A172 (cell line): Measurements from ENCODE around the gene CHRNB1. TPM values are rescaled to one million over a fixed set of nuclear protein-coding genes. Genes with fewer than 3 reads are reported as not detected.

ENCODE experiments used
- DNase-seq: peaks from one replicate; pipeline ENCODE4 v3.0.0-alpha.2; 2015; ENCODE audit warnings: low spot score
- total RNA-seq: library from RNA; depleted of rRNA; stranded (reverse); fragments of >200 nt; shearing (Covaris generic); gene quantifications from 2 replicates; pipeline ENCODE4 v1.2.3, GENCODE V29; 2014; rRNA removed

Gene CHRNB1
- total RNA-seq, 1 experiment from 2014 or later = 14.1 TPM

- DNase-seq = peak; percentile 88
These were observed 38.6 kb downstream of the CHRNB1 start for GRCh38 chr17:7483255-7484066.

- DNase-seq = peak; percentile 98
These were observed 39.4 kb downstream of the CHRNB1 start, which contains the start of gene POLR2A for GRCh38 chr17:7484067-7484918. POLR2A (plus strand) TSS chr17:7484366.

GRCh38 chr17:7484919-7485377, 40.1 kb downstream of the CHRNB1 start:
- no peak for DNase-seq

GRCh38 chr17:7486181-7486580, 41.3 kb downstream of the CHRNB1 start:
- DNase-seq = no peak

- no peak for DNase-seq
These were observed 45.3 kb downstream of the CHRNB1 start for GRCh38 chr17:7490144-7490543.

- no peak for DNase-seq
These were observed 46.7 kb downstream of the CHRNB1 start for GRCh38 chr17:7491583-7491982.

- no peak for DNase-seq
These were observed 49.1 kb downstream of the CHRNB1 start for GRCh38 chr17:7493941-7494340.

- no peak for DNase-seq
These were observed 51.1 kb downstream of the CHRNB1 start for GRCh38 chr17:7495906-7496434.

- DNase-seq = no peak
These were observed 51.8 kb downstream of the CHRNB1 start for GRCh38 chr17:7496470-7497183.

- DNase-seq = no peak
These were observed 52.4 kb downstream of the CHRNB1 start for GRCh38 chr17:7497228-7497627.

- no peak for DNase-seq
These were observed 52.8 kb downstream of the CHRNB1 start for GRCh38 chr17:7497636-7498035.

- no peak for DNase-seq
These were observed 54.3 kb downstream of the CHRNB1 start for GRCh38 chr17:7499161-7499560.

GRCh38 chr17:7501729-7502128, 56.9 kb downstream of the CHRNB1 start:
- DNase-seq = no peak

GRCh38 chr17:7502171-7502847, 57.4 kb downstream of the CHRNB1 start:
- no peak for DNase-seq

- no peak for DNase-seq
These were observed 58.1 kb downstream of the CHRNB1 start for GRCh38 chr17:7502987-7503386.

GRCh38 chr17:7503521-7503920, 58.7 kb downstream of the CHRNB1 start:
- DNase-seq = no peak

Other genes starting within 250 kb of the CHRNB1 start
- gene DLG4, start 225.2 kb upstream of the CHRNB1 start, total RNA-seq = 7.2 and 7.3 TPM in 2 replicates
- 278 and 349 TPM in 2 replicates for gene ACADVL, start 225.1 kb upstream of the CHRNB1 start, total RNA-seq
- gene DVL2, start 210.5 kb upstream of the CHRNB1 start, total RNA-seq = 65.1 and 82.4 TPM in 2 replicates
- 59.5 and 75.3 TPM in 2 replicates for gene PHF23, start 205.6 kb upstream of the CHRNB1 start, total RNA-seq
- 144 and 238 TPM in 2 replicates for gene GABARAP, start 202.6 kb upstream of the CHRNB1 start, total RNA-seq
- 34.2 and 36.9 TPM in 2 replicates for gene CTDNEP1, start 193.3 kb upstream of the CHRNB1 start, total RNA-seq
- 102 and 104 TPM in 2 replicates for gene ELP5, start 192.8 kb upstream of the CHRNB1 start, total RNA-seq
- gene CLDN7, start 182.6 kb upstream of the CHRNB1 start, total RNA-seq = 1.2 TPM in 1 of 2 replicates, not detected in the other
- not detected in 2 replicates for gene SLC2A4, start 163.3 kb upstream of the CHRNB1 start, total RNA-seq
- 0.86 and 1.1 TPM in 2 replicates for gene YBX2, start 150.4 kb upstream of the CHRNB1 start, total RNA-seq
- 844 and 911 TPM in 2 replicates for gene EIF5A, start 137.4 kb upstream of the CHRNB1 start, total RNA-seq
- gene GPS2, start 129.7 kb upstream of the CHRNB1 start, total RNA-seq = 100 and 114 TPM in 2 replicates
- 9.8 and 12.2 TPM in 2 replicates for gene NEURL4, start 115.7 kb upstream of the CHRNB1 start, total RNA-seq
- 0.90 and 4.1 TPM in 2 replicates for gene ACAP1, start 108.5 kb upstream of the CHRNB1 start, total RNA-seq
- 13.9 and 19.5 TPM in 2 replicates for gene KCTD11, start 92.9 kb upstream of the CHRNB1 start, total RNA-seq
- not detected in 2 replicates for gene TMEM95, start 89.9 kb upstream of the CHRNB1 start, total RNA-seq
- gene TNK1, start 64.0 kb upstream of the CHRNB1 start, total RNA-seq = 0.07 TPM in 1 of 2 replicates, not detected in the other
- 73.2 and 74.7 TPM in 2 replicates for gene PLSCR3, start 50.5 kb upstream of the CHRNB1 start, total RNA-seq
- gene TMEM256, start 41.0 kb upstream of the CHRNB1 start, total RNA-seq = 71.7 and 80.4 TPM in 2 replicates
- 11.3 and 12.3 TPM in 2 replicates for gene NLGN2, start 37.2 kb upstream of the CHRNB1 start, total RNA-seq
- not detected in 2 replicates for gene SPEM1, start 24.7 kb upstream of the CHRNB1 start, total RNA-seq
- gene SPEM2, start 19.4 kb upstream of the CHRNB1 start, total RNA-seq = not detected in 2 replicates
- gene SPEM3, start 16.2 kb upstream of the CHRNB1 start, total RNA-seq = not detected in 2 replicates
- 2.5 and 7.4 TPM in 2 replicates for gene TMEM102, start 9.6 kb upstream of the CHRNB1 start, total RNA-seq
- 0.89 TPM in 1 of 2 replicates, not detected in the other for gene FGF11, start 5.5 kb upstream of the CHRNB1 start, total RNA-seq
- 24.8 and 28.4 TPM in 2 replicates for gene ZBTB4, start 34.6 kb downstream of the CHRNB1 start, total RNA-seq
- gene SLC35G6, start 36.4 kb downstream of the CHRNB1 start, total RNA-seq = not detected in 2 replicates
- 17.8 and 23.4 TPM in 2 replicates for gene POLR2A, start 39.3 kb downstream of the CHRNB1 start, total RNA-seq
- gene TNFSF12, start 104.0 kb downstream of the CHRNB1 start, total RNA-seq = 9.3 and 17.0 TPM in 2 replicates
- gene TNFSF13, start 113.7 kb downstream of the CHRNB1 start, total RNA-seq = 3.7 and 4.1 TPM in 2 replicates
- gene SENP3, start 116.9 kb downstream of the CHRNB1 start, total RNA-seq = 162 and 170 TPM in 2 replicates
- 11.5 and 15.6 TPM in 2 replicates for gene CD68, start 134.6 kb downstream of the CHRNB1 start, total RNA-seq
- gene MPDU1, start 138.8 kb downstream of the CHRNB1 start, total RNA-seq = 246 and 350 TPM in 2 replicates
- 2.0 and 7.2 TPM in 2 replicates for gene SOX15, start 145.0 kb downstream of the CHRNB1 start, total RNA-seq
- gene FXR2, start 169.8 kb downstream of the CHRNB1 start, total RNA-seq = 61.1 and 76.5 TPM in 2 replicates
- gene SAT2, start 182.8 kb downstream of the CHRNB1 start, total RNA-seq = 64.0 and 77.4 TPM in 2 replicates
- 2.8 TPM in 1 of 2 replicates, not detected in the other for gene SHBG, start 185.1 kb downstream of the CHRNB1 start, total RNA-seq
- not detected in 2 replicates for gene ATP1B2, start 205.9 kb downstream of the CHRNB1 start, total RNA-seq
- 99.3 and 107 TPM in 2 replicates for gene TP53, start 242.4 kb downstream of the CHRNB1 start, total RNA-seq
- 26.0 and 27.4 TPM in 2 replicates for gene WRAP53, start 243.4 kb downstream of the CHRNB1 start, total RNA-seq